CD4-positive, alpha-beta T cell treated with Interleukin-15 for 1 hour (primary cell): ENCODE measurements around the gene DENND4A.
"Not testable (repeated sequence)": the region's sequence is repeated elsewhere in the genome, so short reads cannot be mapped to it uniquely, and the experiment has no call there.

Experiments
- DNase-seq: peaks from one replicate; pipeline ENCODE4 v3.0.0-alpha.2; 2020

DENND4A gene

DNA sequence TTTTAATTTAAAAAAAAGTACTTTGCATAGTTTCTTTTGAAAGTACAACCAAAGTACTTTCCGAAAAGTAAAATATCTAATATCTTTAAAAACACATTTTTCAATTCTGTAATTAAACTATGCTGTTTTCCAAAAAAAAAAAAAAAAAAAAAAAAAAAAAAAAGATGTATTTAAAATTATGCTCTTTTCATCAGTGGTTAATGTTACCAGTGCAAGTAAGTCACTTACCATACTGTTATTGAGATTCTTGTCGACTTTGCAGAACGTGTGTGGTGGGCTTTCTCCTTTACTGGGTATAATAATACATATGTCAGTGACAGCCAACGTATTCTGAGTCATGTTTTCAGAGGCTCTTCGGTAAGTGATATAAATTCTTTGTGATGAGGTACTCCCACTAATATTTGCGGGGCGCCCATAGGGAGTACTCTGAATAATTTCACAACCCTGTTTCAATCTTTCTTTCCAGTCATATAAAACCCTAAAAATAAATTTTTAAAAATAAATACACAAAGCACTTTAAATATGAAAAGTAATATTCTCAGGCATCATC, 39.9 kb downstream of the DENND4A start:
- DNase-seq: no peak

GRCh38 chr15:65751431-65751830, 40.7 kb downstream of the DENND4A start:
- no peak for DNase-seq

DNA sequence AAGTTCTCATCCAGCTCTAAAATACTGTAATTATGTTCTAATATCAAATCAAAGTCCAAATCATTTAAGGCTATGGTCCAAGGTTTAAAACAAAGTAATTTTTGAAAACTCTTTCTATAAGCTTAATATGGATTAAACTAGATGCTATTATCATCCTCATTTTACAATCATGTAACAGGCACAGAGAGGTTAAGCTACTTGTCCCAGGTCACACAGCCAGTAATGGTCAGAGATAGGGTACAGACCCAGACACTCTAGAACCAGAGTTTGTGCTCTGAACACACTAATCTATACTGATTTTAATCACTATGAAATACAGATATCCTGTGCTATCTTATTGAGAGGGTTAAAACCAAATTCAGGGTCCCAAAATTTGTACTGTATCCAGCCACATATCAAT, 44.8 kb downstream of the DENND4A start:
- no peak for DNase-seq

- DNase-seq: no peak
These were observed 48.3 kb downstream of the DENND4A start for GRCh38 chr15:65743637-65744252.

- no peak for DNase-seq
These were observed 51.9 kb downstream of the DENND4A start for GRCh38 chr15:65740148-65740547.

DNA sequence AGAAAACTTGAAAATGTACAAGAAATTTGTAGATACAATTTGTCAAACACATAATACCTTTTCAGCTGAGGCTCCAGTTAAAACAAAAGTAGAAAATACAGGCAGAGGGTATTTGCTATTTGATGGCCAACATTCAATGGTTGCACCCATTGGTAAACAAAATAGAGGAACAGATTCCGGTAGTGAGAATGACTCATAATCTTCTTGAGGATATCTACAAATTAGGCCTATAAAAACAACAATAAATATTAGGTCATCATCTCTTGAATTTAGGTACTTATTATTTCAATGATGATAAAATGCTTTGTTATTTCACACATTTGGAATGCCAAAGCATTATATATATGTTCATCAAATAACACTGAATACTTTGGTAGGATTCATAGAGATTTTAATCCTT, 53.4 kb downstream of the DENND4A start:
- DNase-seq: no peak

DNA sequence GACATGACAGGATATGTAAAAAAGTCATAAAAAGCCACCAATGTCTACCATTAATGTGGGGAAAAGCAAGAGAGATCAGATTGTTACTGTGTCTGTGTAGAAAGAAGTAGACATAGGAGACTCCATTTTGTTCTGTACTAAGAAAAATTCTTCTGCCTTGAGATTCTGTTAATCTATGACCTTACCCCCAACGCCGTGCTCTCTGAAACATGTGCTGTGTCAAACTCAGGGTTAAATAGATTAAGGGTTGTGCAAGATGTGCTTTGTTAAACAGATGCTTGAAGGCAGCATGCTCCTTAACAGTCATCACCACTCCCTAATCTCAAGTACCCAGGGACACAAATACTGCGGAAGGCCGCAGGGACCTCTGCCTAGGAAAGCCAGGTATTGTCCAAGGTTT, 58.5 kb downstream of the DENND4A start:
- DNase-seq: not testable (repeated sequence)

GRCh38 chr15:65732698-65733097, 59.4 kb downstream of the DENND4A start:
- no peak for DNase-seq

GRCh38 chr15:65731926-65732325, 60.2 kb downstream of the DENND4A start:
- DNase-seq: no peak

DNA sequence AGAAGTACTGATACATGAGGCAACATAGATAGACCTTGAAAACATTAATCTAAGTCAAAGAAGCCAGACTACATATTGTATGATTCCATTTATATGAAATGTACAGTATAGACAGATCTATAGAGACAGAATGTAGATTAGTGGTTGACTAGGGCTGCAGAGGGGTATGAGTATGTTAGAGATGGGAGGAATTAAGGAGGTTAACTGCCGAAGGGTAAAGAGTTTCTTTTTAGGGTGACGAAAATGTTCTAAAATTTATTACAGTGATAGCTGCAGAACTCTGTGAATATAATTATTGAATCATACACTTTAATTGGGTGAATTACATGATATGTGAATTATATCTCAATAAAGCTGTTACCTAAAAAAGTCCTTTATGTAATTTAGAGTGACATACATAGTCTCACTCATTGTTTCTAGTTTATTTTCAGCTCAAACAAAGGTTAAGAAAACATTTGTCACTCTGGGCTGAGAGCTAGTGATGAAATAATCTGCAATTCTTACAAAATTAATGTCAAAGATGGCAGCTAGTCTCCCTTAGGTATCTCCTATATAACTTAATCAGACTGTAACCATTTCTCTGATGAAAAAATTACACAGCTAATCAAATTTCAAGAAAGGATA, 61.4 kb downstream of the DENND4A start:
- no peak for DNase-seq

- DNase-seq: no peak
These were observed 67.5 kb downstream of the DENND4A start for GRCh38 chr15:65724464-65725215.

- DNase-seq: no peak
These were observed 68.2 kb downstream of the DENND4A start for GRCh38 chr15:65723876-65724275.

DNA sequence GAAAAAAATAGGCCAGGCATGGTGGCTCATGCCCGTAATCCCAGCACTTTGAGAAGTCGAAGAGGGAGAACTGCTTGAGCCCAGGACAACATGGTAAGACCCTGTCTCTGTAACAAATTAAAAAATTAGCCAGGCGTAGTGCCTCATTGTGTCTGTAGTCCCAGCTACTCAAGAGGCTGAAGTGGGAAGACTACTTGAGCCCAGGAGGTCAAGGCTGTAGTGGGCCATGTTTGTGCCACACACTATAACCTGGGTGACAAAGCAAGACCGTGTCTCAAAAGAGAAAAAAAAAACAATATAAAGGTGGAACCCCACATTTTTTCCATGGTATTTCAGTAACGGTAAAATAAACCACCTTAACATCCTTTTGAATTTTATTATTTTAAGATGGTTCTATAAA, 69.9 kb downstream of the DENND4A start:
- no peak for DNase-seq

DNA sequence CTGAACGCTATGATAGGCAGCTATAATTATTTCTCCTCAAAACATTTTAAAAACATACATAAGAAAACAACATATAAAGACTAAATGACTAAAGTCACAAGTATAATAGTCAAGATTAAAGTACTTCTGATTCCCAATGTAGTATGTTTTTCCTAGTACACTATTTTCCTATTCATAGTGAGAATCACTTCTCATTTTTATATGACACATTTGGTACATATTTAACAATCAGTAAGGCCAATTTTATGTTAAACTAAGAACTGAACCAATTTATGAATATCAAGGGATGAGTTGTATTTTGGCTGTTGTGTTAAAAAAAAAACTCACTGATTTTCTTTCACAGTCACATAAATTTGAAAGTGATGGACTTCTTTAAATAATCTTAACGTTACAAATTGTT, 79.7 kb downstream of the DENND4A start:
- no peak for DNase-seq

DNA sequence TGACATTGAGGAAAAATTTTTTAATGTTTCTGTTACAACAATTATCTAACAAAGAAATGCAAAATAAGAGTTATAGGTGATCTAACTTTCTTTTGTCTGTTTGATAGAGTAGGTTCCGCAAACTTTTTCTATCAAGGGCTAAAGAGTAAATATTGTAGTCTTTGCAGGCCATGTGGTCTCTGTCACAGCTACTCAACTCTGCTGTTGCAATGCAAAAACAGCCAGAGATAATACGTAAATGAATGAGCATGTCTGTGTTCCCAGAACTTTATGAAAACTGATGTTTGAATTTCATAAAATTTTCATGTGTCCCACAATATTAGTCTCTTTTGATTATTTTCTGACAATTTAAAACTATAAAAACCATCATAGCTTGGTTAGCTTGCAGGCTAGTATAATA, 97.0 kb downstream of the DENND4A start:
- no peak for DNase-seq

DNA sequence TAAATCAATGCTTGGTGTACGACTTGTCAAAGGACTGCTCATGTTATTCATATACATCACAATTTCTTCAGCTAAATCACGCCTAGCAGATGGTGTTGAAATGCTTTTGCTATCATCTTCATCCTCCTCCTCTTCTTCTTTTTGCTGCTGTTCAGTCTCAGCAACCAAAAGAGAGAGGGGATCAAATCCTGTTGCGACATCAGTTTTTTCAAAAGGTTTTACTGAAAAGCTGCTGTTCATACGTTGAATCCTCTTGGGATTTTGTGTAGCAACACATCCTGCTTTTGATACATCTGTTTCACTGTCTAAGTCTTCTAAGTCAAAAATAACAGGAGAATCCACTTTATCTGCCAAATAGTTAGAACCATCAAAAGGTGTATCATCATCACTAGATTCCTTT, 101.3 kb downstream of the DENND4A start:
- no peak for DNase-seq

DNA sequence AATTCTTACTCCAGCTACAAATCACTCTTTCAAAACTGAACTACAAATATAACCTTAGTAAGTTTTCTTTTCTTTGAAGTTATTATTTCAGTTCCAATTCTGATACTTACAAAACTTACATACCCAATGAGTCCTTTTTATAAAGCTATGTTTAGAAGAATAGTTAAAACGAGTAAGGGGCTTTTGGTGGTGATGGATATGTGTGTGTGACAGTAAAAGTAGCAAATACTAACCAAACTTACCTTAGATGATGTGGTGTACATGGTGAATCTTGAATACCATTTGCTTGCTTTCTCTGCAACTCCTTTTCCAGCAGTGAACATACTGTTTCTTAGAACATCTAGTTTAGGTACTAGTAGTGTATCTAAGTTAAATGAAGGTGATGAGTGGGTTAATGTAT, 101.9 kb downstream of the DENND4A start:
- no peak for DNase-seq

DNA sequence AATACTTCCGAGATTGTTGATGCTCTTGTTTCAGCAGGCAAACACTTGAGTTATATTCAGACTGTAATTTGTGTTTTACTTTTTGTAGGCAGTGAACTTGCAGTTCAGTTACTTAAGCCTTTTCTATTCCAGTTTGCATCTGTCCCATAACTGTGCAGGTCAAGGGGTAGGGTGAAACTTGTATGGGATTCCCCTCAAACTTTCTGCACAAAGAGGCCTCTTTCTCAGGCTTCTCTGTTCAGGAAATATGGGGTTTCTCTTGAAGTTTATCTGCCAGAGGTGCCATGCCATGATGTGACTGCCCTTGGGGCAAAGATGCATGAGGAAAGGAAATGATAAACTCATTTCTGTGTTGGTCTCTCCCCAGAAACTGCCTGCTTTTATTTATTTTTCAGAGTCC, 103.6 kb downstream of the DENND4A start:
- no peak for DNase-seq

DNA sequence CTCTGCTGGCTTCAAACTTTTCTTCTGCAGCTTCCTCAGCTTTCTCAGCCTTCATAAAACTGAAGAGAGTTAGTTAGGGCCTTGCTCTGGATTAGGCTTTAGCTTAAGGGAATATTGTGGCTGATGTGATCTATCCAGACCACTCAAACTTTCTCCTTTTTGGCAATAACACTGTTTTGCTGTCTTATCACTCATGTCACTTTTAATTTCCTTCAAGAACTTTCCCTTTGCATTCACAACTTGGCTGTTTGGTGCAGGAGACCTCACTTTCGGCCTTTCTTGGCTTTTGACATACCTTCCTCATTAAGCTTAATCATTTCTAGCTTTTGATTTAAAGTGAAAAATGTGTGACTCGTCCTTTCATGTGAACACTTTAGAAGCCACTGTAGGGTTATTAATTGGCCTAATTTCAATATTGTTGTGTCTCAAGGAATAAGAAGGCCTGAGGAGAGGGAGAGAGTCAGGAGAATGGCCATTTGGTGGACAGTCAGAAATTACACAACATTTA, 109.6 kb downstream of the DENND4A start:
- DNase-seq: no peak

DNA sequence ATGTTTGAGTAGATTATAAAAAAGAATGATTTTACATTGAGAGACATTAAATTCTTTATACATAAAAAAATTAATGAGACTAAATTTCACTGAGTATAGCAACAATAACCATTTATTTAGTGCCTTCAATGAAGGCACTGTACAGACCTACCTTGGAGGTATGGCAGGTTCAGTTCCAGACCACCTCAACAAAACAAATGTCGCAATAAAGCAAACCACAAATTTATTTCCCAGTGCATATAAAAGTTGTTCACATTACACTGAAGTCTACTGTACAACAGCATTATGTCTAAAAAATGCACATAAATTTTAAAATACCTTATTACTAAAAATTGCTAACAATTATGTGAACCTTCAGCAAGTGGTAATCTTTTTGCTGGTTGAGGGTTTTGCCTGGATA, 111.5 kb downstream of the DENND4A start:
- DNase-seq: no peak

DNA sequence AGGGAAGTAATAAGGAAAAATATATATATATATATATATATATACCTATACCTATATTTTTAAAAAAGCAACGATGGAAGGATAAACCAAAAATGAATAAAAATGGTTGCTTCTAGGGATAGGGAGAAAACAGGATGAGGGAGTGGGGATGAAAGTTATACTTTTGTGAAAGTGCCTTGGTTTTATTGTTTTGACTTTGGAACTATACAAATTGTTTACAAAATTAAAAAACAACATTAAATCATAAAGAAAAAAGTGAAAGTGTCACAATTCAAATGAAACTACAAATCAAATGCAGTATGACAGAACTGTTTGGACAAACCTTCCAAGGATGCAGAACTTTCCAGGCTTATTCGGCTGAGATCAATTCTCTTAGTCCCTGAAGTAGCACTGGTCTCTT, 116.0 kb downstream of the DENND4A start:
- DNase-seq: no peak

DNA sequence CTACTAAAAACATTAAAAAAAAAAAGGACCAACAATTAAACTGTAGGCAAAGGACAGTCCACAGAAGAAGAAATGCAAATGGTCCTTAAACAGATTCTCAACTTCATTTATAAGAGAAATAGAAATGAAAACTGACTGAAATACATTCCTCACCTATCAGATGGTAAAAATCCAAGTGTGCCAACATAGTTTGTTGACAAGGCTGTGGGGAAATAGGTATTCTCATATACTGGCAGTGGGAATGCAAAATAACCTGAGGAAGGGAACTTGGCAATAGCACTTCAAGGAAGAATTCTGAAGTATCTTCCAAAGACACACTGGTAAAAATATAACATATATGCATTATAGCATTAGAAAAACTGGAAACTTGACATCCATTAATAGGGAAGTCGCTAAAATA, 116.5 kb downstream of the DENND4A start:
- DNase-seq: no peak

GRCh38 chr15:65666257-65666656, 125.8 kb downstream of the DENND4A start:
- no peak for DNase-seq

- DNase-seq: peak; percentile 27
These were observed 128.6 kb downstream of the DENND4A start for GRCh38 chr15:65663521-65663920.
